SK-N-SH (cell line): ENCODE data around the gene THUMPD3.

Source experiments
- CHD2 ChIP-seq: fragments of 150-350 bp; IDR thresholded peaks from 2 replicates; pipeline ENCODE4 v1.6.1; 2018; ENCODE audit warnings: low read length; ENCODE audit not compliant: partially characterized antibody
- EP300 ChIP-seq, 2 experiments: IDR thresholded peaks; 2 replicates each; pipeline versions ENCODE4 v1.4.0 to v1.6.1; 2012; ENCODE audit warnings: borderline replicate concordance in 1 of 2, low read depth in 1 of 2, low read length in 1 of 2
- FOXJ3 ChIP-seq: sonication (generic); formaldehyde crosslinking; IDR thresholded peaks from 2 replicates; pipeline ENCODE4 v1.5.1; 2020; ENCODE audit warnings: mild to moderate bottlenecking, missing genetic modification reagents
- POLR2AphosphoS5 ChIP-seq: IDR thresholded peaks from 2 replicates; pipeline ENCODE4 v1.6.1; 2012; ENCODE audit warnings: low read depth, low read length
- RAD21 ChIP-seq: IDR thresholded peaks from 2 replicates; pipeline ENCODE4 v1.6.1; 2012; ENCODE audit warnings: mild to moderate bottlenecking, low read length
- RXRA ChIP-seq: IDR thresholded peaks from 2 replicates; pipeline ENCODE4 v1.4.0; 2012; ENCODE audit warnings: low read depth, mild to moderate bottlenecking, borderline replicate concordance
- SIN3A ChIP-seq: IDR thresholded peaks from 2 replicates; pipeline ENCODE4 v1.6.1; 2012; ENCODE audit warnings: low read depth, mild to moderate bottlenecking, low read length, moderate library complexity, borderline replicate concordance
- SMC3 ChIP-seq: IDR thresholded peaks from 2 replicates; pipeline ENCODE4 v1.6.1; 2012; ENCODE audit warnings: low read depth, low read length, improper control_type of control experiment
- TAF1 ChIP-seq: IDR thresholded peaks from 2 replicates; pipeline ENCODE4 v1.6.1; 2012; ENCODE audit warnings: low read depth, mild to moderate bottlenecking, low read length, moderate library complexity, borderline replicate concordance
- TF ChIP-seq, protein P1 (sequence below): fragments of 200-600 bp; sonication (generic); IDR thresholded peaks from 2 replicates; pipeline ENCODE4 v1.6.1; 2017; ENCODE audit warnings: antibody characterized with exemption, mild to moderate bottlenecking, moderate library complexity
- TF ChIP-seq, protein P2 (sequence below): IDR thresholded peaks from 2 replicates; pipeline ENCODE4 v1.6.1; 2012; ENCODE audit warnings: mild to moderate bottlenecking, low read depth, low read length, moderate library complexity
- TF ChIP-seq, protein P3 (sequence below): IDR thresholded peaks from 2 replicates; pipeline ENCODE4 v1.4.0; 2012; ENCODE audit warnings: low read depth
- TF ChIP-seq, protein P4 (sequence below): IDR thresholded peaks from 2 replicates; pipeline ENCODE4; 2012
- TF ChIP-seq, protein P5 (sequence below): fragments of 150-350 bp; IDR thresholded peaks from 2 replicates; pipeline ENCODE4 v1.6.1; 2017; ENCODE audit warnings: antibody characterized with exemption, low read length, low read depth, borderline replicate concordance

DNA sequence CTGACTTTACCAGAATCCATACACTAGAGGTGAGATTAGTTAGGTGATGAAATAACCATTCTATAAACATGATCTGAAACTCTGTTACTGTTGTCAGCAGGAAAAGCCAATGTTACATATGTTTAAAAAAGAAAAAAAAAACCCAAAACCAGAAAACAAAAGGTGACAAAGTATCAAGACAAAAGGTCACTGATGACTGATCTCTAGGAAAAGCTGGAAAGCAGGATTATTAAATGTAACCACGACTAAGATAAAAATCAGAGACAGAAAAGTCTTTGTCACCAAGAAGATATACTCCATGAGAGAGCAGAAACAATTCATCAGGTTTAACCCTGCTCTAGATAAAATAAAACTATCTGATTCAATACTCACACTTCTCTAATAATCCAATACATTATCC, 29.2 kb downstream of the THUMPD3 start:
- TF ChIP-seq POLR2AphosphoS5 (no peak), SMC3 (no peak), RAD21 (no peak), CHD2 (no peak), RXRA (no peak), EP300 (IDR thresholded peaks at IDR 0.05; ENCODE audit: borderline replicate concordance in 1 of 2, low read depth in 1 of 2, low read length in 1 of 2) (no peak), TAF1 (no peak), FOXJ3 (CRISPR knock-in tag) (no peak), SIN3A (no peak)
- TF ChIP-seq, protein P1, sequence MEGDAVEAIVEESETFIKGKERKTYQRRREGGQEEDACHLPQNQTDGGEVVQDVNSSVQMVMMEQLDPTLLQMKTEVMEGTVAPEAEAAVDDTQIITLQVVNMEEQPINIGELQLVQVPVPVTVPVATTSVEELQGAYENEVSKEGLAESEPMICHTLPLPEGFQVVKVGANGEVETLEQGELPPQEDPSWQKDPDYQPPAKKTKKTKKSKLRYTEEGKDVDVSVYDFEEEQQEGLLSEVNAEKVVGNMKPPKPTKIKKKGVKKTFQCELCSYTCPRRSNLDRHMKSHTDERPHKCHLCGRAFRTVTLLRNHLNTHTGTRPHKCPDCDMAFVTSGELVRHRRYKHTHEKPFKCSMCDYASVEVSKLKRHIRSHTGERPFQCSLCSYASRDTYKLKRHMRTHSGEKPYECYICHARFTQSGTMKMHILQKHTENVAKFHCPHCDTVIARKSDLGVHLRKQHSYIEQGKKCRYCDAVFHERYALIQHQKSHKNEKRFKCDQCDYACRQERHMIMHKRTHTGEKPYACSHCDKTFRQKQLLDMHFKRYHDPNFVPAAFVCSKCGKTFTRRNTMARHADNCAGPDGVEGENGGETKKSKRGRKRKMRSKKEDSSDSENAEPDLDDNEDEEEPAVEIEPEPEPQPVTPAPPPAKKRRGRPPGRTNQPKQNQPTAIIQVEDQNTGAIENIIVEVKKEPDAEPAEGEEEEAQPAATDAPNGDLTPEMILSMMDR, result no peak
- TF ChIP-seq, protein P2, sequence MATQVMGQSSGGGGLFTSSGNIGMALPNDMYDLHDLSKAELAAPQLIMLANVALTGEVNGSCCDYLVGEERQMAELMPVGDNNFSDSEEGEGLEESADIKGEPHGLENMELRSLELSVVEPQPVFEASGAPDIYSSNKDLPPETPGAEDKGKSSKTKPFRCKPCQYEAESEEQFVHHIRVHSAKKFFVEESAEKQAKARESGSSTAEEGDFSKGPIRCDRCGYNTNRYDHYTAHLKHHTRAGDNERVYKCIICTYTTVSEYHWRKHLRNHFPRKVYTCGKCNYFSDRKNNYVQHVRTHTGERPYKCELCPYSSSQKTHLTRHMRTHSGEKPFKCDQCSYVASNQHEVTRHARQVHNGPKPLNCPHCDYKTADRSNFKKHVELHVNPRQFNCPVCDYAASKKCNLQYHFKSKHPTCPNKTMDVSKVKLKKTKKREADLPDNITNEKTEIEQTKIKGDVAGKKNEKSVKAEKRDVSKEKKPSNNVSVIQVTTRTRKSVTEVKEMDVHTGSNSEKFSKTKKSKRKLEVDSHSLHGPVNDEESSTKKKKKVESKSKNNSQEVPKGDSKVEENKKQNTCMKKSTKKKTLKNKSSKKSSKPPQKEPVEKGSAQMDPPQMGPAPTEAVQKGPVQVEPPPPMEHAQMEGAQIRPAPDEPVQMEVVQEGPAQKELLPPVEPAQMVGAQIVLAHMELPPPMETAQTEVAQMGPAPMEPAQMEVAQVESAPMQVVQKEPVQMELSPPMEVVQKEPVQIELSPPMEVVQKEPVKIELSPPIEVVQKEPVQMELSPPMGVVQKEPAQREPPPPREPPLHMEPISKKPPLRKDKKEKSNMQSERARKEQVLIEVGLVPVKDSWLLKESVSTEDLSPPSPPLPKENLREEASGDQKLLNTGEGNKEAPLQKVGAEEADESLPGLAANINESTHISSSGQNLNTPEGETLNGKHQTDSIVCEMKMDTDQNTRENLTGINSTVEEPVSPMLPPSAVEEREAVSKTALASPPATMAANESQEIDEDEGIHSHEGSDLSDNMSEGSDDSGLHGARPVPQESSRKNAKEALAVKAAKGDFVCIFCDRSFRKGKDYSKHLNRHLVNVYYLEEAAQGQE, result no peak
- TF ChIP-seq, protein P3, sequence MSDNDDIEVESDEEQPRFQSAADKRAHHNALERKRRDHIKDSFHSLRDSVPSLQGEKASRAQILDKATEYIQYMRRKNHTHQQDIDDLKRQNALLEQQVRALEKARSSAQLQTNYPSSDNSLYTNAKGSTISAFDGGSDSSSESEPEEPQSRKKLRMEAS, result no peak
- TF ChIP-seq, protein P4, sequence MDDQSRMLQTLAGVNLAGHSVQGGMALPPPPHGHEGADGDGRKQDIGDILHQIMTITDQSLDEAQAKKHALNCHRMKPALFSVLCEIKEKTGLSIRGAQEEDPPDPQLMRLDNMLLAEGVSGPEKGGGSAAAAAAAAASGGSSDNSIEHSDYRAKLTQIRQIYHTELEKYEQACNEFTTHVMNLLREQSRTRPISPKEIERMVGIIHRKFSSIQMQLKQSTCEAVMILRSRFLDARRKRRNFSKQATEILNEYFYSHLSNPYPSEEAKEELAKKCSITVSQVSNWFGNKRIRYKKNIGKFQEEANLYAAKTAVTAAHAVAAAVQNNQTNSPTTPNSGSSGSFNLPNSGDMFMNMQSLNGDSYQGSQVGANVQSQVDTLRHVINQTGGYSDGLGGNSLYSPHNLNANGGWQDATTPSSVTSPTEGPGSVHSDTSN, result no peak
- TF ChIP-seq, protein P5, sequence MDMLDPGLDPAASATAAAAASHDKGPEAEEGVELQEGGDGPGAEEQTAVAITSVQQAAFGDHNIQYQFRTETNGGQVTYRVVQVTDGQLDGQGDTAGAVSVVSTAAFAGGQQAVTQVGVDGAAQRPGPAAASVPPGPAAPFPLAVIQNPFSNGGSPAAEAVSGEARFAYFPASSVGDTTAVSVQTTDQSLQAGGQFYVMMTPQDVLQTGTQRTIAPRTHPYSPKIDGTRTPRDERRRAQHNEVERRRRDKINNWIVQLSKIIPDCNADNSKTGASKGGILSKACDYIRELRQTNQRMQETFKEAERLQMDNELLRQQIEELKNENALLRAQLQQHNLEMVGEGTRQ, result no peak
